ENCODE results near the gene DIP2B. TPM values are rescaled to one million over a fixed set of nuclear protein-coding genes. Genes with fewer than 3 reads are reported as not detected.

The DIP2B gene
- total RNA-seq, 1 donor from 2014 or later: 24.0 TPM

DNA sequence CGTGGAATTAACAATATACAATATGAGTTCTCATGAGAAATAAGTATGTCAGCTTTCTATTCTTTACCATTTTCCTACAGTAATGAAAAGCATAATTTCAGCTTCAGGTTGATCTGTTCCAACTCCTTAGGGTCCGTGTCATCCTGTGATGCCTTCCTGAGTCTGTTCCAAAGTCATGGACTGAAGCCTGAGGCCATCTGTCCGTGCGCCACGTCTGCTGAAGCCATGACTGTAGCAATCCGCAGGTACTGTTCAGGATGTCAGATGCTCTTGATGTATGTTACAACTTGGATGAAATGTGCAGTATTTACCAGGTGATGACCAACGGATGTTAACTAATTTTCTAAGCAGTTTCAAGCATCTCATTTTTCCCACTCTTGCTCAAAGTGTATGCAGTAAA, 192.1 kb downstream of the DIP2B start:
- H3K4me1 ChIP-seq (ENCODE audit: control insufficient read depth in 3 of 3, insufficient read depth in 3 of 3, low read length in 3 of 3): no peaks in the 10 kb centered on the region
- no peak overlapping the region for H3K9ac ChIP-seq (ENCODE audit: low read depth in 1 of 3, low read length in 3 of 3)
- H3K27me3 ChIP-seq (ENCODE audit: control insufficient read depth in 3 of 3, insufficient read depth in 3 of 3, low read length in 3 of 3): no peaks in the 10 kb centered on the region
- H3K27ac ChIP-seq (ENCODE audit: low read depth, low read length): no peak overlapping the region
- H3K36me3 ChIP-seq (ENCODE audit: control insufficient read depth in 3 of 3, insufficient read depth in 3 of 3, low read length in 3 of 3): peaks cover 15 to 66% (median 58%) of the 10 kb centered on the region in 3 donors
- H3K9me3 ChIP-seq (ENCODE audit: control insufficient read depth in 3 of 3, low read length in 3 of 3): no peaks in the 10 kb centered on the region
- no peak overlapping the region for H3K4me3 ChIP-seq (ENCODE audit: low read length in 3 of 3)

GRCh38 chr12:50699154-50699553, 194.4 kb downstream of the DIP2B start:
- H3K9me3 ChIP-seq (ENCODE audit: control insufficient read depth in 3 of 3, low read length in 3 of 3): no peaks in the 10 kb centered on the region
- H3K27ac ChIP-seq (ENCODE audit: low read depth, low read length): no peak overlapping the region
- H3K4me1 ChIP-seq (ENCODE audit: control insufficient read depth in 3 of 3, insufficient read depth in 3 of 3, low read length in 3 of 3): no peaks in the 10 kb centered on the region
- peaks cover 15 to 54% (median 45%) of the 10 kb centered on the region in 3 donors for H3K36me3 ChIP-seq (ENCODE audit: control insufficient read depth in 3 of 3, insufficient read depth in 3 of 3, low read length in 3 of 3)
- H3K9ac ChIP-seq (ENCODE audit: low read depth in 1 of 3, low read length in 3 of 3): no peak overlapping the region
- no peak overlapping the region for H3K4me3 ChIP-seq (ENCODE audit: low read length in 3 of 3)
- no peaks in the 10 kb centered on the region for H3K27me3 ChIP-seq (ENCODE audit: control insufficient read depth in 3 of 3, insufficient read depth in 3 of 3, low read length in 3 of 3)

GRCh38 chr12:50699940-50700339, 195.2 kb downstream of the DIP2B start:
- Histone ChIP-seq H3K27me3 (ENCODE audit: control insufficient read depth in 3 of 3, insufficient read depth in 3 of 3, low read length in 3 of 3) (no peaks in the 10 kb centered on the region), H3K36me3 (ENCODE audit: control insufficient read depth in 3 of 3, insufficient read depth in 3 of 3, low read length in 3 of 3) (peaks cover 16 to 59% (median 51%) of the 10 kb centered on the region in 3 donors), H3K9ac (ENCODE audit: low read depth in 1 of 3, low read length in 3 of 3) (no peak overlapping the region), H3K27ac (ENCODE audit: low read depth, low read length) (no peak overlapping the region), H3K4me1 (ENCODE audit: control insufficient read depth in 3 of 3, insufficient read depth in 3 of 3, low read length in 3 of 3) (no peaks in the 10 kb centered on the region), H3K4me3 (ENCODE audit: low read length in 3 of 3) (no peak overlapping the region), H3K9me3 (ENCODE audit: control insufficient read depth in 3 of 3, low read length in 3 of 3) (no peaks in the 10 kb centered on the region)

DNA sequence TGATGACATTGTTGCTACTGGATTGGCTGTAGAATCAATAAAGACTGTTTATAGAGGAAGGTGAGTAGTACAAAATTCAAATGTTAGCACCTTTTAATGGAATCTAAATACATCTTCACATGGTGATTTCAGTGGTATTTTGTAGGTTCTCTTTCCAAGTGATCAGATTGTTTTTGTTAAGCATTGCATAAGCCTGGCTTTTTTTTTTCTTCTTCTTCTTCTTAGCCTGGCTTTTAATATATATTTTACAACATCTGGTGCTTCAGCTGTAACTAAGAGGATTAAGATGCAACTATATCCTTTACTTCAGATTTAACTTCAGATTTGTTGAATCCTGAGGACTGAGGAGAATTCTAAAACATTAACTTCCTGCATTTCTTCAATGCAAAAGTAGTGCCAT, 201.8 kb downstream of the DIP2B start:
- Histone ChIP-seq H3K27ac (ENCODE audit: low read depth, low read length) (no peak overlapping the region), H3K36me3 (ENCODE audit: control insufficient read depth in 3 of 3, insufficient read depth in 3 of 3, low read length in 3 of 3) (peaks cover 17 to 65% (median 55%) of the 10 kb centered on the region in 3 donors), H3K9me3 (ENCODE audit: control insufficient read depth in 3 of 3, low read length in 3 of 3) (no peaks in the 10 kb centered on the region), H3K4me3 (ENCODE audit: low read length in 3 of 3) (no peak overlapping the region), H3K27me3 (ENCODE audit: control insufficient read depth in 3 of 3, insufficient read depth in 3 of 3, low read length in 3 of 3) (no peaks in the 10 kb centered on the region), H3K9ac (ENCODE audit: low read depth in 1 of 3, low read length in 3 of 3) (no peak overlapping the region), H3K4me1 (ENCODE audit: control insufficient read depth in 3 of 3, insufficient read depth in 3 of 3, low read length in 3 of 3) (peaks cover 0 to 6% (median 0%) of the 10 kb centered on the region in 3 donors)

DNA sequence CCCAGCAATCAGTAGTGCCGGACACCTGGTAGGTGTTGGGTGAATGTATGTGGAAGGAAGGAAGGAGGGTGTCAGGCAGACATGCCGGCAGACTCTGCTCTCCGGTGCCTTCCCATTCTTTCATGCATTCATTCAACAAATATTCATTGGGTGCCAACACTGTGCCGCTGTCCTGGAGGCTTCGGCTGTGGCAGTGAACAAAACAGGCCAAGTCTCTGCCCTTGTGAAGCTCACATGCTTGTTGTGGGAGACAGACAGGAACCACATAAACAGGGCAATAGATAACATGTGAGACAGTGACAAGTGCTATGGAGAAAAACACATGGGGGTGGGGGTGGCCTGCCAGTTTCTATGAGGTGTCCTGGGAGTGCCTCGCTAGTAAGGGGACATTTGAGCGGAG, 202.6 kb downstream of the DIP2B start:
- H3K9ac ChIP-seq (ENCODE audit: low read depth in 1 of 3, low read length in 3 of 3): no peak overlapping the region
- H3K9me3 ChIP-seq (ENCODE audit: control insufficient read depth in 3 of 3, low read length in 3 of 3): no peaks in the 10 kb centered on the region
- H3K4me1 ChIP-seq (ENCODE audit: control insufficient read depth in 3 of 3, insufficient read depth in 3 of 3, low read length in 3 of 3): peaks cover 0 to 6% (median 0%) of the 10 kb centered on the region in 3 donors
- no peaks in the 10 kb centered on the region for H3K27me3 ChIP-seq (ENCODE audit: control insufficient read depth in 3 of 3, insufficient read depth in 3 of 3, low read length in 3 of 3)
- no peak overlapping the region for H3K4me3 ChIP-seq (ENCODE audit: low read length in 3 of 3)
- no peak overlapping the region for H3K27ac ChIP-seq (ENCODE audit: low read depth, low read length)
- peaks cover 22 to 65% (median 55%) of the 10 kb centered on the region in 3 donors for H3K36me3 ChIP-seq (ENCODE audit: control insufficient read depth in 3 of 3, insufficient read depth in 3 of 3, low read length in 3 of 3)

- peaks cover 24 to 63% (median 58%) of the 10 kb centered on the region in 3 donors for H3K36me3 ChIP-seq (ENCODE audit: control insufficient read depth in 3 of 3, insufficient read depth in 3 of 3, low read length in 3 of 3)
Measured at GRCh38 chr12:50708631-50709030, 203.8 kb downstream of the DIP2B start.

DNA sequence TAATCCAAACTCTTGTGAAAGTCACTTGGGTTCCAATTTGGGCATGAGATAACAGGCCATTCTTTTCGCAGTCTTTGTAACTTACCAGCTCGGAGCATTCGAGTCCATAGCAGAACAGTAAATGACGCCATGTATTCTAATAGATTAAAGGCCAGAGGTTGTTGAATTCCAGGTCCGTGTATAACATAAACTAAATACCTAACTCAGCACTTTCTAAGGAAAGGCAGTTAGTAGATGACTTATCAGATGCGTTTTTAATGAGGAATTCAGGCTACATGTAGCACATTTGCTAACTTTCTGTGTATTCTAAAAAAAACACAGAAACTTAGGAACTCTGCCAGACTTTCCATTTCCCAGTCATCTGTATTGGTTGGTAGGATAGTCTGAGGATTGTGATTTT, 206.3 kb downstream of the DIP2B start:
- Histone ChIP-seq H3K9ac (ENCODE audit: low read depth in 1 of 3, low read length in 3 of 3) (no peak overlapping the region), H3K9me3 (ENCODE audit: control insufficient read depth in 3 of 3, low read length in 3 of 3) (no peaks in the 10 kb centered on the region), H3K36me3 (ENCODE audit: control insufficient read depth in 3 of 3, insufficient read depth in 3 of 3, low read length in 3 of 3) (peaks cover 28 to 57% (median 48%) of the 10 kb centered on the region in 3 donors), H3K27ac (ENCODE audit: low read depth, low read length) (no peak overlapping the region), H3K27me3 (ENCODE audit: control insufficient read depth in 3 of 3, insufficient read depth in 3 of 3, low read length in 3 of 3) (no peaks in the 10 kb centered on the region), H3K4me3 (ENCODE audit: low read length in 3 of 3) (no peak overlapping the region), H3K4me1 (ENCODE audit: control insufficient read depth in 3 of 3, insufficient read depth in 3 of 3, low read length in 3 of 3) (peaks cover 0 to 6% (median 0%) of the 10 kb centered on the region in 3 donors)

More at GRCh38 chr12:50708631-50709030, 203.8 kb downstream of the DIP2B start:
- no peaks in the 10 kb centered on the region for H3K9me3 ChIP-seq (ENCODE audit: control insufficient read depth in 3 of 3, low read length in 3 of 3)
- no peak overlapping the region for H3K27ac ChIP-seq (ENCODE audit: low read depth, low read length)
- no peaks in the 10 kb centered on the region for H3K27me3 ChIP-seq (ENCODE audit: control insufficient read depth in 3 of 3, insufficient read depth in 3 of 3, low read length in 3 of 3)
- no peak overlapping the region for H3K9ac ChIP-seq (ENCODE audit: low read depth in 1 of 3, low read length in 3 of 3)
- H3K4me1 ChIP-seq (ENCODE audit: control insufficient read depth in 3 of 3, insufficient read depth in 3 of 3, low read length in 3 of 3): peaks cover 0 to 6% (median 0%) of the 10 kb centered on the region in 3 donors
- no peak overlapping the region for H3K4me3 ChIP-seq (ENCODE audit: low read length in 3 of 3)

GRCh38 chr12:50715174-50715573, 210.4 kb downstream of the DIP2B start:
- Histone ChIP-seq H3K27me3 (ENCODE audit: control insufficient read depth in 3 of 3, insufficient read depth in 3 of 3, low read length in 3 of 3) (no peaks in the 10 kb centered on the region), H3K36me3 (ENCODE audit: control insufficient read depth in 3 of 3, insufficient read depth in 3 of 3, low read length in 3 of 3) (peaks cover 14 to 33% (median 24%) of the 10 kb centered on the region in 3 donors), H3K9ac (ENCODE audit: low read depth in 1 of 3, low read length in 3 of 3) (no peak overlapping the region), H3K27ac (ENCODE audit: low read depth, low read length) (no peak overlapping the region), H3K4me1 (ENCODE audit: control insufficient read depth in 3 of 3, insufficient read depth in 3 of 3, low read length in 3 of 3) (peaks cover 0 to 3% (median 0%) of the 10 kb centered on the region in 3 donors), H3K4me3 (ENCODE audit: low read length in 3 of 3) (no peak overlapping the region), H3K9me3 (ENCODE audit: control insufficient read depth in 3 of 3, low read length in 3 of 3) (no peaks in the 10 kb centered on the region)

DNA sequence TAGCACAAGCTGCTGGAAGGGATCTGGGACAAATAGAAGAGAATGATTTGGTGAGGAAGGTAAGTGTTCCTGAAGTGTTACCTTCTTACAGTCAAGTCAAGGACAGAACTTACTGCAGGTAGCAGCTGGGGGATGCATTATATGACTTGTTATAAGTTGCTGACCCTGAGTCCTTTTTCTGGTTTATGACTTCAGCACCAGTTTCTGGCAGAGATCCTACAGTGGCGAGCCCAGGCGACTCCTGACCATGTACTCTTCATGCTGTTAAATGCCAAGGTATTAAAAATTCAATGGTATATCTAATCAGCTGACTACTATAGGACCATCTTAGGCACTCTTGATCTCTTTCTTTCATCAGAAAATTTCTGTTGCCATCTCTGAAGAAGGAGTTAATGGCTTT, 214.0 kb downstream of the DIP2B start:
- Histone ChIP-seq H3K27ac (ENCODE audit: low read depth, low read length) (no peak overlapping the region), H3K9me3 (ENCODE audit: control insufficient read depth in 3 of 3, low read length in 3 of 3) (no peaks in the 10 kb centered on the region), H3K9ac (ENCODE audit: low read depth in 1 of 3, low read length in 3 of 3) (no peak overlapping the region), H3K4me1 (ENCODE audit: control insufficient read depth in 3 of 3, insufficient read depth in 3 of 3, low read length in 3 of 3) (peaks cover 0 to 3% (median 0%) of the 10 kb centered on the region in 3 donors), H3K27me3 (ENCODE audit: control insufficient read depth in 3 of 3, insufficient read depth in 3 of 3, low read length in 3 of 3) (no peaks in the 10 kb centered on the region), H3K36me3 (ENCODE audit: control insufficient read depth in 3 of 3, insufficient read depth in 3 of 3, low read length in 3 of 3) (peaks cover 29 to 43% (median 30%) of the 10 kb centered on the region in 3 donors), H3K4me3 (ENCODE audit: low read length in 3 of 3) (no peak overlapping the region)

- H3K27ac ChIP-seq (ENCODE audit: low read depth, low read length): no peak overlapping the region
- no peaks in the 10 kb centered on the region for H3K9me3 ChIP-seq (ENCODE audit: control insufficient read depth in 3 of 3, low read length in 3 of 3)
- H3K9ac ChIP-seq (ENCODE audit: low read depth in 1 of 3, low read length in 3 of 3): no peak overlapping the region
- H3K4me3 ChIP-seq (ENCODE audit: low read length in 3 of 3): no peak overlapping the region
- peaks cover 0 to 9% (median 5%) of the 10 kb centered on the region in 3 donors for H3K4me1 ChIP-seq (ENCODE audit: control insufficient read depth in 3 of 3, insufficient read depth in 3 of 3, low read length in 3 of 3)
- no peaks in the 10 kb centered on the region for H3K27me3 ChIP-seq (ENCODE audit: control insufficient read depth in 3 of 3, insufficient read depth in 3 of 3, low read length in 3 of 3)
- H3K36me3 ChIP-seq (ENCODE audit: control insufficient read depth in 3 of 3, insufficient read depth in 3 of 3, low read length in 3 of 3): peaks cover 31 to 47% (median 34%) of the 10 kb centered on the region in 3 donors
Measured at GRCh38 chr12:50720085-50720484, 215.3 kb downstream of the DIP2B start.

Measured in skeletal muscle tissue (tissue), 4 donors.